Stimulated activated CD8-positive, alpha-beta memory T cell treated with anti-CD3 and anti-CD28 coated beads, Interleukin-15, amount 100 ng/mL, for 1 hour (primary cell): ENCODE results near the gene PROKR1.
"Not testable (repeated sequence)": the region's sequence is repeated elsewhere in the genome, so short reads cannot be mapped to it uniquely, and the experiment has no call there.

Experiments used
- DNase-seq: peaks from one replicate; pipeline ENCODE4 v3.0.0-alpha.2; 2020; ENCODE audit warnings: low read depth

The PROKR1 gene

GRCh38 chr2:68643011-68643873 is at the start of gene PROKR1:
Gene PROKR1, plus strand, starts transcription at chr2:68643579. Its CDS starts 2,243 bp downstream, at chr2:68645822.
- DNase-seq, result no peak

- DNase-seq, result no peak
These were observed 49.3 kb upstream of the PROKR1 start for GRCh38 chr2:68594041-68594440.

- peak; percentile 24 for DNase-seq
These were observed 48.5 kb upstream of the PROKR1 start for GRCh38 chr2:68594674-68595492.

GRCh38 chr2:68595493-68595785 is 47.9 kb upstream of the PROKR1 start:
- DNase-seq, result not testable (repeated sequence)

GRCh38 chr2:68600495-68600894 is 42.9 kb upstream of the PROKR1 start:
- DNase-seq, result not testable (repeated sequence)

- DNase-seq, result no peak
These were observed 40.3 kb upstream of the PROKR1 start for GRCh38 chr2:68603059-68603458.

GRCh38 chr2:68604077-68604476 is 39.3 kb upstream of the PROKR1 start:
- DNase-seq, result no peak

- DNase-seq, result no peak
These were observed 37.4 kb upstream of the PROKR1 start for GRCh38 chr2:68605939-68606338.

- DNase-seq, result no peak
These were observed 36.6 kb upstream of the PROKR1 start for GRCh38 chr2:68606759-68607158.

- no peak for DNase-seq
These were observed 35.5 kb upstream of the PROKR1 start for GRCh38 chr2:68607837-68608236.

GRCh38 chr2:68612765-68613519 is 30.4 kb upstream of the PROKR1 start:
- DNase-seq, result no peak

- no peak for DNase-seq
These were observed 22.6 kb upstream of the PROKR1 start for GRCh38 chr2:68620772-68621171.

GRCh38 chr2:68623820-68624219 is 19.6 kb upstream of the PROKR1 start:
- DNase-seq, result no peak

- DNase-seq, result no peak
These were observed 15.8 kb upstream of the PROKR1 start for GRCh38 chr2:68627615-68628014.

- DNase-seq, result no peak
These were observed 11.4 kb upstream of the PROKR1 start for GRCh38 chr2:68632021-68632420.

GRCh38 chr2:68637047-68637446 is 6.3 kb upstream of the PROKR1 start:
- DNase-seq, result no peak

- no peak for DNase-seq
These were observed 601 bp downstream of the PROKR1 start for GRCh38 chr2:68643874-68644485.

- no peak for DNase-seq
These were observed 2.1 kb downstream of the PROKR1 start for GRCh38 chr2:68645523-68645922.

GRCh38 chr2:68646303-68646702 is 2.9 kb downstream of the PROKR1 start:
- no peak for DNase-seq

- no peak for DNase-seq
These were observed 7.3 kb downstream of the PROKR1 start for GRCh38 chr2:68650645-68651044.

- no peak for DNase-seq
These were observed 9.7 kb downstream of the PROKR1 start for GRCh38 chr2:68653034-68653433.

GRCh38 chr2:68653538-68653982 is 10.2 kb downstream of the PROKR1 start:
- DNase-seq, result peak; percentile 20
